ENCODE measurements around the gene RTL1.

DNA sequence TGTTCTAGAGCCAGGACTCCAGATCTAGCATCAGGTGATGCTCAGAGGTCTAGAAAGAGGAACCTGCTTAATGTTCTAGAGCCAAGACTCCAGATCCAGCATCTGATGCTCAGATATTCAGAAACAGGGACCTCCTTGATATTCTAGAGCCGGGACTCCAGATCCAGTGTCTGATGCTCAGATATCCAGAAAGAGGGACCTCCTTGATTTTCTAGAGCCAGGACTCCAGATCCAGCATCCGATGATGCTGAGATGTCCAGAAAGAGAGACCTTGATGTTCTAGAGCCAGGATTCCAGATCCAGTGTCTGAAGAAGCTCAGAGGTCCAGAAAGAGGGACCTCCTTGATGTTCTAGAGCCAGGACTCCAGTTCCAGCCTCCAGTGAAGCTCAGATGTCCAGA lies 40.7 kb downstream of the RTL1 start:
- TF ChIP-seq, protein P1, sequence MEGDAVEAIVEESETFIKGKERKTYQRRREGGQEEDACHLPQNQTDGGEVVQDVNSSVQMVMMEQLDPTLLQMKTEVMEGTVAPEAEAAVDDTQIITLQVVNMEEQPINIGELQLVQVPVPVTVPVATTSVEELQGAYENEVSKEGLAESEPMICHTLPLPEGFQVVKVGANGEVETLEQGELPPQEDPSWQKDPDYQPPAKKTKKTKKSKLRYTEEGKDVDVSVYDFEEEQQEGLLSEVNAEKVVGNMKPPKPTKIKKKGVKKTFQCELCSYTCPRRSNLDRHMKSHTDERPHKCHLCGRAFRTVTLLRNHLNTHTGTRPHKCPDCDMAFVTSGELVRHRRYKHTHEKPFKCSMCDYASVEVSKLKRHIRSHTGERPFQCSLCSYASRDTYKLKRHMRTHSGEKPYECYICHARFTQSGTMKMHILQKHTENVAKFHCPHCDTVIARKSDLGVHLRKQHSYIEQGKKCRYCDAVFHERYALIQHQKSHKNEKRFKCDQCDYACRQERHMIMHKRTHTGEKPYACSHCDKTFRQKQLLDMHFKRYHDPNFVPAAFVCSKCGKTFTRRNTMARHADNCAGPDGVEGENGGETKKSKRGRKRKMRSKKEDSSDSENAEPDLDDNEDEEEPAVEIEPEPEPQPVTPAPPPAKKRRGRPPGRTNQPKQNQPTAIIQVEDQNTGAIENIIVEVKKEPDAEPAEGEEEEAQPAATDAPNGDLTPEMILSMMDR (IDR thresholded peaks at IDR 0.05; ENCODE audit: insufficient read depth, low read length, poor library complexity, severe bottlenecking), result no peak
- no peak for TF ChIP-seq EZH2phosphoT487 (conservative IDR thresholded peaks at IDR 0.05; ENCODE audit: low read length)
